Osteoblast (primary cell): ENCODE results near the gene MPI. TPM values are rescaled to one million over a fixed set of nuclear protein-coding genes. Genes with fewer than 3 reads are reported as not detected.

Experiments used
- DNase-seq: peaks from one replicate; pipeline ENCODE4 v3.0.0; 2011; ENCODE audit warnings: low spot score, mixed read lengths; ENCODE audit not compliant: insufficient read length; ENCODE audit errors: missing footprints
- H2AFZ ChIP-seq: 2 replicates; pipeline ENCODE4 v1.6.0; 2011; ENCODE audit warnings: mild to moderate bottlenecking, low read length
- H3K27ac ChIP-seq: 2 replicates; pipeline ENCODE4 v1.5.1; 2011; ENCODE audit warnings: mild to moderate bottlenecking, low read depth, low read length, moderate library complexity
- H3K27me3 ChIP-seq: 2 replicates; pipeline ENCODE4 v1.6.0; 2012; ENCODE audit warnings: mild to moderate bottlenecking, control low read depth, inconsistent platforms, low read length, moderate library complexity; ENCODE audit not compliant: insufficient read depth
- H3K36me3 ChIP-seq: 2 replicates; pipeline ENCODE4 v1.5.1; 2011; ENCODE audit warnings: mild to moderate bottlenecking, low read length, control low read depth, moderate library complexity; ENCODE audit not compliant: insufficient read depth
- H3K4me1 ChIP-seq: 2 replicates; pipeline ENCODE4 v1.5.1; 2011; ENCODE audit warnings: mild to moderate bottlenecking, low read length, control low read depth, moderate library complexity; ENCODE audit not compliant: insufficient read depth
- H3K4me2 ChIP-seq: 2 replicates; pipeline ENCODE4 v1.6.0; 2011; ENCODE audit warnings: mild to moderate bottlenecking, low read length; ENCODE audit not compliant: insufficient read depth
- H3K4me3 ChIP-seq: fragments of 200-600 bp; sonication (generic); 3 replicates; pipeline ENCODE4 v1.5.1; 2012; ENCODE audit warnings: mild to moderate bottlenecking, low read length, inconsistent platforms; ENCODE audit not compliant: insufficient read depth
- H3K79me2 ChIP-seq: 2 replicates; pipeline ENCODE4 v1.6.0; 2012; ENCODE audit warnings: mild to moderate bottlenecking, low read length, control low read depth, inconsistent platforms; ENCODE audit not compliant: insufficient read depth
- H3K9me3 ChIP-seq: 2 replicates; pipeline ENCODE4 v1.5.1; 2011; ENCODE audit warnings: low read depth, low read length, control low read depth
- H4K20me1 ChIP-seq: 2 replicates; pipeline ENCODE4 v1.6.0; 2012; ENCODE audit warnings: mild to moderate bottlenecking, low read length, control low read depth; ENCODE audit not compliant: insufficient read depth
- CTCF ChIP-seq: IDR thresholded peaks from 2 replicates; pipeline ENCODE4 v1.5.1; 2011; ENCODE audit warnings: mild to moderate bottlenecking, low read depth, low read length, moderate library complexity; ENCODE audit errors: extremely low read depth
- total RNA-seq: library from RNA; depleted of rRNA; stranded (reverse); fragments of >200 nt; gene quantifications from 2 replicates; pipeline ENCODE4 v1.2.3, GENCODE V29; 2012

MPI gene
- total RNA-seq, 1 donor: 54.3 TPM

- Histone ChIP-seq H3K79me2 (no peaks in the 10 kb centered on the region), H3K9me3 (no peaks in the 10 kb centered on the region), H3K4me1 (no peaks in the 10 kb centered on the region), H3K4me2 (no peak overlapping the region), H2AFZ (no peak overlapping the region), H3K27ac (no peak overlapping the region), H4K20me1 (no peaks in the 10 kb centered on the region), H3K4me3 (no peak overlapping the region), H3K27me3 (no peaks in the 10 kb centered on the region), H3K36me3 (peaks cover 46% of the 10 kb centered on the region)
- TF ChIP-seq CTCF: no peak
- DNase-seq: no peak
These were observed 27.8 kb downstream of the MPI start for GRCh38 chr15:74917676-74918075.

GRCh38 chr15:74920456-74920855 lies 30.6 kb downstream of the MPI start:
- no peak overlapping the region for H3K4me2 ChIP-seq
- no peak overlapping the region for H3K4me3 ChIP-seq
- H3K4me1 ChIP-seq: no peaks in the 10 kb centered on the region
- no peaks in the 10 kb centered on the region for H3K9me3 ChIP-seq
- H2AFZ ChIP-seq: peak overlapping the region; percentile 23
- H3K36me3 ChIP-seq: peaks cover 57% of the 10 kb centered on the region
- no peaks in the 10 kb centered on the region for H3K79me2 ChIP-seq
- H3K27ac ChIP-seq: no peak overlapping the region
- no peak for TF ChIP-seq CTCF
- H3K27me3 ChIP-seq: no peaks in the 10 kb centered on the region
- H4K20me1 ChIP-seq: no peaks in the 10 kb centered on the region
- no peak for DNase-seq

GRCh38 chr15:74924525-74924924 lies 34.7 kb downstream of the MPI start:
- Histone ChIP-seq H4K20me1 (no peaks in the 10 kb centered on the region), H3K27ac (no peak overlapping the region), H3K4me2 (no peak overlapping the region), H2AFZ (no peak overlapping the region), H3K4me1 (no peaks in the 10 kb centered on the region), H3K79me2 (peaks cover 15% of the 10 kb centered on the region), H3K36me3 (peaks cover 52% of the 10 kb centered on the region), H3K27me3 (no peaks in the 10 kb centered on the region), H3K4me3 (no peak overlapping the region), H3K9me3 (no peaks in the 10 kb centered on the region)
- TF ChIP-seq CTCF: no peak
- DNase-seq: no peak

- TF ChIP-seq CTCF: no peak
These were observed 38.9 kb downstream of the MPI start for GRCh38 chr15:74928771-74929198.

More at GRCh38 chr15:74928771-74929198, 38.9 kb downstream of the MPI start:
- Histone ChIP-seq H3K27ac (no peak overlapping the region), H3K27me3 (no peaks in the 10 kb centered on the region), H3K4me2 (no peak overlapping the region), H3K36me3 (peaks cover 35% of the 10 kb centered on the region), H3K79me2 (peaks cover 51% of the 10 kb centered on the region), H3K4me3 (no peak overlapping the region), H2AFZ (no peak overlapping the region), H4K20me1 (peaks cover 3% of the 10 kb centered on the region), H3K4me1 (no peaks in the 10 kb centered on the region), H3K9me3 (no peaks in the 10 kb centered on the region)
- no peak for DNase-seq
